Endometrium (tissue), 2 donors: Measurements from ENCODE around the gene FKBP9.
"Not testable (repeated sequence)": the region's sequence is repeated elsewhere in the genome, so short reads cannot be mapped to it uniquely, and the experiment has no call there.

Source experiments
- FAIRE-seq: peaks from 2 replicates; lab custom pipeline; 2012; peaks lifted over from hg19 to GRCh38; lab: Jason Lieb, UNC
- donor health status: control.
- donor health status: control.

FKBP9 gene

DNA sequence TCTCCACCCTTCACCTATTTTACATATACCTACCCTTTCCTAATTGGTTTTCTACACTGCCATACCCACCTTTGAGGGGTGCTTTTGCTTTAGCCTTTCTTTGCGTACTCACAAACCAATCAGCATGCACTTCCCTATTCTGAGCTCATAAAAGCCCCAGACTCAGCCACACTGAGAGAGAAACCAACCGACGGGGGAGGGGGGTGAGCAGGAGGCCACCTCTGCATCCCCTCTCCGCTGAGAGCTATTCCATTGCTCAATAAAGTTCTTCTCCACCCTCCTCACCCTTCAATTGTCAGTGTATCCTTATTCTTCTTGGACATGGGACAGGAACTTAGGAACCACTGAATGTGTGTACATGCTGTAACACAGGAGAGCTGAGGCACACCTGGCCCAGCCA lies 9.0 kb upstream of the FKBP9 start:
- no peak for FAIRE-seq

DNA sequence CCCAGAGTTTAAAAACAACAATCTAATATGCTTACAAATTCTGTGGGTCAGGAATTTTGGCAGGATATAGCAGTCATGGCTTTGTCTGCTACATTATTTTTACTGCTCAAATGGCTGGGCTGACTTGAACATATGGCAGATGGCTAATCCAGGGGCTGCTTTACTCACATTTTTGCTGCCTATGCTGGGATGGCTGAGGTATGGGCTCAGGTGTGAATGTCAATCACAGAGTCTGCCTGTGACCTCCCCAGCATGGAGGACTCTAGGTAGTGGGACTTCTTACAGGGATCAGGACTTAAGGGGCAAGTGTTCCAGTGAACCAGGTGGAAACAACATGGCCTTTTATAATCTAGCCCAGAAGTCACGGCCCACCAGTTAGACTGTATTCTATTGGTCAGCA lies 4.4 kb upstream of the FKBP9 start:
- FAIRE-seq = no peak

DNA sequence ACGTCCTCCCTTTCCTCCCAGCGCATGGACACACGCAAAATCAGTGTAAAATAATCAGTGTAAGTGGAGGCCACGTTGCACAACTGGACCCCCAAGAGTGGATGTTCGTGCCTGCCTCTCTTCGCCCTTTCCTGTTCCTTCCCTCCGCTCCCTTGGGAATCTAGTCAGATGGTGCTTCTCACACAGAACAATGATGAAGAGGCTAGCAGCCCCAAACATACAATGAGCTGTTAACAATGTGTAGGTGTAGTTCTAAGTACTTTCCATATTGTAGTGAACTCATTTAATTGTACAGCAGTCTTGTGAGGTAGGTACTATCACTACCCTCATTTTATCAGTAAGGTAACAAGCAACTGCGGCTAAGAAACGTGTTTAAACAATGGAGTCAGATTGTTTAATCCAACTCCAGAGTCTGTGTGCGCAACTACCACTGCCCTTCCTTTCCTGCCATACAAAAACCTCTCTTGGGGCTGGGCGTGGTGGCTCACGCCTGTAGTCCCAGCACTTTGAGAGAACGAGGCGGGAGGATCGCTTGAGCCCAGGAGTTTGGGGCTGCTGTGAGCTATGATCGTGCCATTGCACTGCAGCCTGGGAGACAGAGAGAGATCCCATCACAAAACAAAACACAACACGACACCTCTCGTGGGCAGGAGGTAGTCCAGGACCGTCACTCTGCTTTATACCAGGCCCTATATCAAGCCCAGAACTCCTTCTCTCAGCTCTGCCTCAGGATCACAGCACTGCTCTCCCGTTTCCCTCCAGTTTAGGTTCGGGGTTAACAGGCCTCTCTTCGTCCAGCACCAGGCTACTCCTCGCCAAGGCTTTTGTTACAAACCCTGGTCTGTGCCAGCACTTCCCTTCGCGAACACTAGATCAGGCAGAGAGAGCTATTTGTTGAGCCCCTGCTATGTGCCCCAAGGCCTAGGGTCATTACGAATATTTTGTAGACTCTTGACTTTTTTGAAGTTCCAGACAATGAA lies 1.1 kb downstream of the FKBP9 start:
- FAIRE-seq = no peak

DNA sequence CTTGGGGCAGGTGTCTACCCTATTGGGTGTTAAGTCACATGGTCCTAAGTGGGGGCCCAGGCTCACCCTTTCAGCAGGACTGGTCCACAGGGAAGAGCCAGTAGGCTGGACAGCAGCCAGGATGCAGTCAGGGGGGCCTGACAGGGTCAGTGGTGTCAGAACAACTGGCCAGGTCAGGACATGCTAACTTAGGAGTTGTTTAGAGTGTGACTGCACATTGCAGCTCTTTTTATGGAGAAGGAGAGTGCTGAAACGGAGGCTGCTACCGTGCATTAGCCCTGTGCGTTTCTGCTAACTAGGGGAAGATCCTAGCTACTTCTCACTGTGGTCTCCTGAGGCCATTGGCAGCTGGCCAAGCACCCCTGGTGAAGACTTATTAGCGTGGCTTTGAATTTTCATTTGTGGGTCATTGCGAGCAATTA lies 6.7 kb downstream of the FKBP9 start:
- not testable (repeated sequence) for FAIRE-seq

DNA sequence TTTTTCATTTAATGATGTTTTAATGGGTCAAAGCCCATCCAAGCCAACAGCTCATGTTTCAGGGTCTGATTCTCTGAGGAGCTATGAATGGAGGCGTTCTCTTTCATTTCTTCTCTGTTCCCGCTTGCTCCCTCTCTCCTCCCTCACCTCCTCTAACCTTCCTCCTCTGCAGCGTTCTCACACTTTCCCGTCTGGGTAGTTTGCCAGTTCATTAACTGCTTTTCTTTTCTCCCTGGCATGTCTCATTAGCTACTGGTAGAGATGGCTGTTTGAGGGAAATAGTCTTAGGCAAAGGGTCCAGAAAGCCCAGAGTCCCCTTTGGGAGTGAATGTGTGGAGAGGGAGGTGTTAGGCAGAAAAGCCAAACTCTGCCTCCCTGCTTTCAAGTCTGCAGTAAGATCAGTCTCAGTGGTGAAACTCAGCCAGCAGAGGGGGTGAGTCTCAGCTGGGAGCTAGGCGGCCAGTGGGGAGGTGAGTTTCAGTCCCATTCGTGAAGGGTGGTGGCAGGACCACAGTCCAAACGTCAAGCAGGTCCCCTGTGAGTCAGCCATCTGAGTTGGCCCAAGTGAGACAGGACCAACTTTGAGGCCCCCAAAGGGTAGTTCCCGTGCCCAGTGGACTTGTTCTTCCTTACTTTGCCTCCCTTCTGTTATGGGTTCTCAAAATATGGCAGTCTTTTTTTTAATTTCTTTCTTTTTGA lies 7.4 kb downstream of the FKBP9 start:
- peak; percentile 15 for FAIRE-seq

DNA sequence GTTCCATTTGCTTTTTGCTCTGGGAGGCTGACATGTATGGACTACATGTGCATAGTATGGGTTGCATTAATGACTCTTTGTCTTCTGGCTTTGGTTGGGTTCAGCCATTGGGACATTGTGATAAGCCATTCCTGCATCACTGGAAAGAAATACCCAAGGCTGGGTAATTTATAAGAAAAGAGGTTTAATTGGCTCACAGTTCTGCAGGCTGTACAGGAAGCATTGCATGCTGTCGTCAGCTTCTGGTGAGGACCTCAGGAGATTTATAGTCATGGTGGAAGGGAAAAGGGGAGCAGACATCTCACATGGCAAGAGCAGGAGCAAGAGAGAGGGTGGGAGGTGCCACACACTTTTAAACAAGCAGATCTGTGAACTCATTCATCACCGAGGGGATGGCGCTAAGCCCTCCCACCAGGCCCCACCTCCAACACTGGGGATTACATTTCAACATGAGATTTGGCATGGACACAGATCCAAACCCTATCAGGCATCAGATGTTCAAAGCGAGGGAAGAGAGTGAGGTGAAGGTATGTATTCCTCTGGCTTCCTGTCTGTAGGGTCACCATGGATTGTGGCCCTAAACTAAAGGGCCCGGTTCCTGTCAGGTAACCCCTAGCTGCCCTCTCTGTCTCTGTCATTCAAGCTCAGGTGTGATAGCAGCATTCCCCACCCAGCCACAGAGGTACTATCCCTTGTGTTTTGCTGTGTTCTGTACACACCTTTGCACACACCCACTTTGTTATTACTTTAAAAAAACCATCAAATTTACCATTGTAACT lies 9.4 kb downstream of the FKBP9 start:
- FAIRE-seq = not testable (repeated sequence)

DNA sequence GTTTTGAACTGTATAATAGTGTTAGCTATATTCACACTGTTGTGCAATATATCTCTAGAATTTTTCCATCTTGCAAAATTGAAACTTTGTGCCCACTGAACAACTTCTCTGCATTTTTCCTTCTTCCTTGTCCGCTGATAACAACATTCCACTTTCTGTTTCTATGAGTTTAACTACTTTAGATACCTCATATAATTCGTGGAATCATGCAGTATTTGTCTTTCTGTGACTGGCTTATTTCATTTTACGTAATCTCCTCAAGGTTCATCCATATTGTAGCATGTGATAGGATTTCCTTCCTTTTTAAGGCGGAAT lies 10.0 kb downstream of the FKBP9 start:
- not testable (repeated sequence) for FAIRE-seq

DNA sequence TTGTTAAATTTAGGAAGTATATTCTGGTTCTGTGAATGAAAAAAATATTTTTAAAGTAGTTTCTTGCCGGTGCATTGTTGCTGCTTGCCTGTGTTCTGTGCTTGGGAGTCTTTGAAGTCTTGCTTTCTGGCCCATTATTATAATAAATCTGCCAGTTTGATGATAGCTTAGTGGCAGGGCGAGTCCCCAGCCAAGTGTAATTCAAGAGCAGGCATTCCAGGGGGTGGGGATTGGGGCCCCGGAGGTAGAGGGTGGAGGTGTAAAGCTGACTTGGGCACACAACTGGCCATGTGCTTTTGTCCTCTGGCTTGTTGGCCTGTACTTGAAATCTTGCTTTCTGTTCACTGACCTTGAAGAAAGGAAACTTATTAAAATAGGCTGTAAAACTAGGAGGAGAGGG lies 14.7 kb downstream of the FKBP9 start:
- not testable (repeated sequence) for FAIRE-seq

DNA sequence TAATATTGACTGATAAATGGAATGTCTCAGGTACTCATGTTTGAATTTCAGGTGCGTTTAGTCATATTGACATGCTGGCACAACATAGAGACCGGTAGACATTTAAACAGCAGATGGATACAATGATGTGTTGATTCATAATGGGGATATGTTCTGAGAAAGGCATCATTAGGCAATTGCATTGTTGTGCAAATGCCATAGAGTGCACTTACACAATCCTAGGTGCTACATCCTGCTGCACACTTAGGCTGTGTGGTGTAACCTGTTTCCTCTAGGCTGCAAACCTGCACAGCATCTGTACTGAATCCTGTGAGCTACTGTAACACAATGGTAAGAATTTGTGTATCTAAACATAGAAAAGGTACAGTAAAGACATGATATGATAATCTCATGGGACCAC lies 19.9 kb downstream of the FKBP9 start:
- FAIRE-seq = not testable (repeated sequence)

DNA sequence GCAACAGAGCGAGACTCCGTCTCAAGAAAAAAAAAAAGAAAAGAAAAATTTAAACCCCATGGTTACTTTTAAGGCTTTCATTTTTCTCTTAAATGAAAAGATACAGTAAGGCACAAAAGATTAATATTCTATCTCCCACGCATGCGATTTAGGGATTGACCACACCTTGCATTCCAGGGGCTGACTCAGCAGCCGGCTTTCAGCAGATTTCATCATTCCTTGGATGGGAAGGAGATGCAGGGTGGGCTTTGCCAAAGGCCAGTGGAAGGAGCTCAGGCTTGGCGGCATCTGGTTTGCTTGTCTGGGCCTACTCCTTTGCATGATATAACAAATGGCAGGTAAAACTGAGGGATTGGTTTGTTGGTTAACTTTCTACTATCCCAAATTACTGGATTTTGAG lies 22.0 kb downstream of the FKBP9 start:
- FAIRE-seq = not testable (repeated sequence)

DNA sequence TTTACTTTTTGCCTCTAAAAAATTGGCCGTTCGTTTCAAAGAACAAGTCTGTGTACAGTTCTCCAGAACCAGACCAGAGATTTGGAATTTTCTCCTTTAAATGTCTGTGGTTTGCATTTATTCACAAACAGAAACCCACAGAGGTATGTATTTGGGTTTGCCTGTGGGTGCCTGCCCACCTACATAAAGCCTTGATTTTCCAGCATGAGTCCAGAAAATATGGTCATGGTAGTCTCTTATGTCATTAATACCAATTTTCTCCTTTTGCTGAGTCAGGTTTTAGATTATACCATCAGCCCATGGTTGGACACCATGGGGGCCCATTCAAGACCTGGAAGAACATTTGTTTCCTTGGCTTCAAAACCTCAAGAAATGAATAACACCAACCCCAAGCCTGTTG lies 22.7 kb downstream of the FKBP9 start:
- FAIRE-seq = not testable (repeated sequence)

DNA sequence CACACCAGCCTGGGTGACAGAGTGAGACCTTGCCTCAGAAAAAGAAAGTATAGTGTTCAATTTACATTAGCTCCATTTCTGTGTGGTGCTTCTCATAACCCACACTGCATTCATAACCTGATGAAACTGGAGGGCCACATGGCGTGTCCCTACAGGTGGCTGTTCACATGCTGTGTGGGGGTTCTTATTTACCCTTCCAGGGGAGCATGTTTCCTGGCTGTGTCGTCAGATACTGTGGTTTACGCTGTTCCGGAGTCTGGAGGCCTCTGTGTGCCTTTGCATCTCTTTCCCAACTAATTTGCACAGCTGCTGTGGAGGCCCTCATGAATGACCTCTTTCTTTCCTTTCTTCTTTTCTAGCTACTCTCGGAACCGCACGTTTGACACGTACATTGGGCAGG lies 30.9 kb downstream of the FKBP9 start:
- FAIRE-seq = not testable (repeated sequence)

DNA sequence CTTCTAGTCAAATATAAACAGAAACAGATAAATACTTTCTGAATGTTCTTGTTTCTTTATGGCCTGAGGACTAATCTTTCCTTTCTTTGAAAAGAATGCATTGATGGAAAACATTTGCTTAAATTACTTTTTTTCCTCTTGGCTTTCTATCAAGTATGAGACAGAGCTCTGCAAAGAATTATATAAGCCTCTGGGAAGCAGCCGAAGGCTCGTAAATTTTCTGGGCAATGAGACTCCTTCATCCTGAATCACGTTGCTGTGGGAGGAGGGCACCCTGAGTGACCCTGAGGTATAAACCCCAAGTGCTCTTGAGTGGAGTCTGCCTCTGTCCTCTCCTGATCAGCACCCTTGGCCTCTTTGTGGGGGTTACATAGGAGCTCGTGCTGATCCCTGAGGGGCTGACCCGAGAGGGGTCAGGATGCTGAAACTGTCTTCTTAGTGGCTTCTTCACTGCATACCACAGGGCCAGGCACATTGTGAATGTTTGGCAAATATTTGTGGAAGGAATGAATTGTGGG lies 33.9 kb downstream of the FKBP9 start:
- peak; percentile 94 for FAIRE-seq

DNA sequence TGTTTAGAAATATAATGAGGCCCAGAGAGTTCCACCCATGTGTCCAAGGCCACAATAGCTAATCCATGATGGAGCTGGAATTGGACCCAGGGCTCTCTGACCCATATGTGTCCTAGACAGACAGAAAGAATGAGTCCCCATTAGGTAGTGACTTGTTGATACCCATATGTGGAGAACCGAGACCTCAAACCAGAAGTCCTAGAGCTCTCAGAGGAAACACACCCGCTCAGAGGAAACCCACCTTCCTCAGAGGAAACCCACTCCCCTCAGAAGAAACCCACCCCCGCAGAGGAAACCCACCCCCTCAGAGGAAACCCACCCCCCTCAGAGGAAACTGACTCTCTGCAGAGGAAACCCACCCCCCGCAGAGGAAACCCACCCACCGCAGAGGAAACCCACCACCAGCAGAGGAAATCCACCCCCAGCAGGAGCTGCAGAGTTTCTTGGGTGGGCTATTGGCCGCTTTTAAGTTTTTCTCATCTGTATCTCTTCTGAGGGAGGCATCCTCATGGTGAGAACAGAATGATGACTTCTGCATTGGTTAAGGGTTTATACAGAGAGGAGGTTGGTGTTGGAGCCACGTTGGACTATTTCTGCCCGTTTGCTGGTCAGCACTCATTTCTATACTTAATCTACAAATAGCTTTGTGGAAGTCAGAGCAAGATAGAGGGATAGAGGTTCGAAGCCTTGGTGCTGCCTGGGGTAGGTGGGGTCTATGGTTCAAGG lies 34.9 kb downstream of the FKBP9 start:
- not testable (repeated sequence) for FAIRE-seq

DNA sequence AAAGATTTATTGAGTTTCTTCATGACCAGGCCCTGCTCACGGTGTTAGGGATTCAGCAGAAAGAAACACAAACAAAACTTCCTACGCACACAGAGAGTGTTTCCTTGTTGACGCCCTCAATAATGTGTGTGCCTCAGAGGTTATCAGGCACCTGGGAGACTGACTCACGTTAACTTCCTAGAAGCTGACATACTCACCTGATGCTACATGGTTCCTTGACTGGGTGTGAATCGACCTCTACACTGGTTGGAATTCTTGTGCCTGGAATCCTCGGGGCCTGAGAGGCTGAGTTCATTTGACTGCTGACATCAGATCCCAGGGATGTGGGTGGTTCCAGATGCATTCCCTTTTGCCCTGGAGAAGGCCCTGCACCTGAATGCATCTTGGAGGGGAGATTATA lies 35.5 kb downstream of the FKBP9 start:
- FAIRE-seq = not testable (repeated sequence)

DNA sequence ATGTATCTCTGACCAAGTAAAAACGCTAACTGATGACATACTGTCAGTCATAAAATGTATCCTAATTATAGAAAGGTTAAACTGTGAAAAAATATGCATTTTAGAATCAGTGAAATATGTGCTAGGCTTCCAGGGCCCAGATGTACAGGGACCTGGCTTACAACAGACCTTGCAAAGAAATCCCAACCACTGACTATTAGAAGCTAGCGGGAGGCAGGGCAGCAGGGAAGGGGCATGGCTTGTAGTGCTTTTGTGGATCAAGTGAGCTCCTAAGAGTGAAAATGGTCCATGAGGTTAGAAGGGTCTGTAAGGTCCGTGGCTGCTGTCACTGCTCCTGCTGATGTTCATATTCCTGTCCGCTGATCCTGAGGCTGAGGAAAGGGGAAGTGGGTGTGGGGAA lies 40.7 kb downstream of the FKBP9 start:
- not testable (repeated sequence) for FAIRE-seq

DNA sequence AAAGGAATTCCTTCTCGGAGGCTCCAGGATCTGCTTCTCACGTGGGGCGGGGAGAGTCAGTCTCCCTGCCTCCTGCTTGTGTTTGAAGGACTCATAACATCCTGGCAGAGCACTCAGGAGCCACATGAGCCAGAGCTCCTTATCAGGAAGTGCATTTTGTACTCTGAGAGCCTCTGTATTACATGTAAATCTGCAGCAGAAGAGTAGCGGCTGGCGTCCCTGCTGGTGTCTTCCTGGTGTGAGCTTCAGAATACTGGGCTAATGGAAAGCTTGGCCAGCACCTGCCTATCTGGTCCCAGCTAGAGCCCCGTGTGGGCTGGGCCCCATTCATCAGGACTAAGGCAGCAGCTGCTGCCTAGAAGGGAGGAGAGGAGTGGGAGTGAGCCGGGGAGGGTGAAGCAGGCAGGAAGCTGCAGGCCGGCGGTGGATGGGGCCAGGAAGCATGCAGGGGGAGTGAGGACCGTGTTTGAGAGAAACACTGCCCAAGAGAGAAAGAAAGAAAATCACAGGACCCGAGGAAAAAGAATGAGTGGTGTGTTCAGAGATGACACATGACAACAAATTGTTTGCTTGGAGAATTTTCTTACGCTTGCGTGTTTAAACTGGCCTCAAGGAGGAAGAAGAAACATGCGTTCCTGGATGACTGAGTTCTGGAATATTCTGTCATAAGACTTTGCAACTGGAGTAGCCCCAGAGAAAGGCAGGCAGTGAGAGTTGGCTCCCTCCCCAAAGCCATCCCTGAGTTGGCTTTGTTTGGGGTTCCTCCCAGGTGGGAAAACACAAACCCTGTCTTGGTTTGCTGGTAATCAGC lies 41.3 kb downstream of the FKBP9 start:
- peak; percentile 48 for FAIRE-seq

DNA sequence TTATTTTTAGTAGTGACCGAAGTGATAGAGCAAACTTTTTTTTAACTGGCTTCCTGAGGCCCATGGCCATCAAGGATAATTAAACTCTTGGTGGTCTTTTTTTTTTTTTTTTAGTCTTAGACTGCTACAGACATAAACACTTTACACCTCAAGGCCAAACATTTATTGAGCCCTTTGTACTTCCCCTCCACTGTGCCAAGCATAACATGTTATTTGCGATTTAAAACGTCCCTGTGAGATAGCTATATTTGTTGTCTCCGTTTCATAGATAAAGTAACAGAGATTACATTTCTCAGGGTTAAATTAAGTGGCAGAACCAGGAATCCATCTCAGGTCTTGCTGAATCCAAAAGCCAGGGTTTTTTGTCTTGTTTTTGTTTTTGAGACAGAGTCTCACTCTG lies 42.1 kb downstream of the FKBP9 start:
- FAIRE-seq = not testable (repeated sequence)

DNA sequence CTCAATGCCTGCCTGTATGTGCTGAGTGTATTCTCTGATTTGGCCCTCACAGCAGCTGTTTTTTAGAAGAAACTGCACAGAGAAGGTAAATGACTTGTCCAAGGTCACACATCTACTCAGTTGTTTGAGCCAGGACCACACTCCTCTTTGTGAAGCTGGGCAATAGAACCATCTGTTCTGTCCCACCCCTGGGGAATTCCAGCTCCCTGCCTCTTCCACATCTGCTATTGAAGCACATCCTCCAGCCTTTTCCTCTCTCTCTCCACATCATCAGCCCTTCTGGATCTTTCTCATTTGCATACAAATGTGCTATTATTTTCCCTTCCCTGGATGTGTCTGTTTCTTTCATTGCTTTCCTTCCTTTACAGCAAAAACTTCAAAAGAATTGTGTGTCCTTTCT lies 45.9 kb downstream of the FKBP9 start:
- FAIRE-seq = not testable (repeated sequence)

DNA sequence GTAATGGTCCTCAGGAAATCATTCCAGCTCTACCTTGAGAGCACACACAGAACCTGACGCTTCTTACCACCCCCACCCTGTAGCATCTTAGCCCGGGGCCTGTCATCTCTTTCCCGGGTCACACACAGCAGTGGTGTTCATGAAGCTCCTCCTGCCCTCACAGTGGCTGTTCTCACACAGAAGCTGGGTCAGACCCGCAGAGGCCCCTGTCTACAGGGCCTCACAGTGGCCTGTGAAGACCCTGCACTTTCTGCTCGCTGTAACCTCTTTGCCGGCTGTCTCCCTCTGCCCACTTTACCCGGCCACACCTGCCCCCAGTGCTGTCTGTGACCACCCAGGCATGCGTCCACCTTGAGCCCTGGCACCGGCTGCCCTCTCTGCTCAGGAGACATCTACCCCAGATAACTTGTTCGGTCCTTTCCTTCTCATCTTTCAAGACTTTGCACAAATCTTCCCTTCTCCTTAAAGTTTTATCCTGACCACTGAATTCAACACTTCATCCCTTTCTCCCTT lies 46.9 kb downstream of the FKBP9 start:
- FAIRE-seq = not testable (repeated sequence)
